Non-pigmented ciliary epithelial cell (primary cell): ENCODE measurements around the gene RNF13.
A peak's percentile ranks its signal among the peaks of the same experiment; 100 is the strongest.
"Not testable (repeated sequence)": the region's sequence is repeated elsewhere in the genome, so short reads cannot be mapped to it uniquely, and the experiment has no call there.

Experiments used
- DNase-seq: peaks from one replicate; pipeline ENCODE4 v3.0.0-alpha.2; 2010; ENCODE audit warnings: low read depth

RNF13 gene

GRCh38 chr3:149801639-149802038 lies 11.4 kb upstream of the RNF13 start:
- DNase-seq, result no peak

GRCh38 chr3:149806171-149806778 lies 6.7 kb upstream of the RNF13 start:
- DNase-seq, result no peak

GRCh38 chr3:149808209-149808829 lies 4.7 kb upstream of the RNF13 start:
- peak; percentile 61 for DNase-seq

DNA sequence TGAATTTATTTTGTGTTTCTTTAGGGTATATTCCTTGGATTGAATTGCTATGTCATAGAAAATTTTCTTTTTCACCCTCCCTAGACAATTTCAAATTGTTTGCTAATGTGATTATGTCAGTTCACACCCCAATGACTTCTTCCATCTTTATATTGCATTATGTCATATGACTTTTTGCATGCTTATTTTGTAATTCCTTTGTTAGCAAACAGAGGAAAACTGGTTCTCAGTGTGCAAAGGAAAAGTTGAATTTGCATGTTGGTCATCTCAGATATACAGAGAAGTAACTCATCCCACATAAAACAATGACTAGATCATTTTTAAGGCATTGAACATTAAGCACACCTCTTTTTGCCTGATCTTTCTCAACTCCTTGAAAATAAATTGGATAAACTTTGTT lies 3.3 kb upstream of the RNF13 start:
- DNase-seq, result no peak

DNA sequence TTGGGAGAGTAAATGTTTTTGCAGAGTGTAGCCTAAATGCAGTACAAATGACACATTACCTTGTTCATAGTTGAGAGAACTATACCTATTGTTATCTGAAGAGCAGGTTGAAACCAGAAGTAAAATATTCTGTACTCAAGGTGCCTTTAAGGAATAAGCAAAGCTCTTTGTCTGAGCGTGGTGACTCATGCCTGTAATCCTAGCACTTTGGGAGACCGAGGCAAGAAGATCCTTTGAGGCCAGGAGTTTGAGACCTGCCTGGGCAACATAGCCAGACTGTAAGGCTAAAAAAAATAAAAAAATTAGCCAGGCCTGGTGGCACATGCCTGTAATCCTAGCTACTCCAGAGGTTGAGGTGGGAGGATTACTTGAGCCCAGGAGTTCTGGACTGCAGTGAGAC lies 2.2 kb upstream of the RNF13 start:
- no peak for DNase-seq

DNA sequence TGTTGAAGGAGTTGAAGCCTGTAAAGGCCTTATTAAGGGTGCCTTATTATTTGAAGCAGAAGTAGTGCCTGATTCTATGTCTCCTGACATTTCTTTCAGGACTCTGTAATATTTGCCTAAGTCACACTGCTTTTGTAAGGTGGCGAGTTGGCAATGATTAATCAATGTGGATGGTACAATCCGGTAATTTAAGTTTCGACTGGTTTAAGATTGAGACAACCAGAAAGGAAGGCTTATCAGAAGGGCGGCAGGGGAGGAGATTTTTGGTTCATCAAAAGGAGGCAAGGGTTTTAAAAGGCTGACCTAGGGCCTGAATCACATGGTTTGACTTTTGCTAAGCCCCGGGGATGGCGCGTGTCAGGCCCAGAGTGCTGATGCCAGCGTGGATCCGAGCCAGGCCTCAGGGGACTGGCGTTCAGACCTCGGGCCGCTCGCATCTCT lies 830 bp upstream of the RNF13 start:
- no peak for DNase-seq

DNA sequence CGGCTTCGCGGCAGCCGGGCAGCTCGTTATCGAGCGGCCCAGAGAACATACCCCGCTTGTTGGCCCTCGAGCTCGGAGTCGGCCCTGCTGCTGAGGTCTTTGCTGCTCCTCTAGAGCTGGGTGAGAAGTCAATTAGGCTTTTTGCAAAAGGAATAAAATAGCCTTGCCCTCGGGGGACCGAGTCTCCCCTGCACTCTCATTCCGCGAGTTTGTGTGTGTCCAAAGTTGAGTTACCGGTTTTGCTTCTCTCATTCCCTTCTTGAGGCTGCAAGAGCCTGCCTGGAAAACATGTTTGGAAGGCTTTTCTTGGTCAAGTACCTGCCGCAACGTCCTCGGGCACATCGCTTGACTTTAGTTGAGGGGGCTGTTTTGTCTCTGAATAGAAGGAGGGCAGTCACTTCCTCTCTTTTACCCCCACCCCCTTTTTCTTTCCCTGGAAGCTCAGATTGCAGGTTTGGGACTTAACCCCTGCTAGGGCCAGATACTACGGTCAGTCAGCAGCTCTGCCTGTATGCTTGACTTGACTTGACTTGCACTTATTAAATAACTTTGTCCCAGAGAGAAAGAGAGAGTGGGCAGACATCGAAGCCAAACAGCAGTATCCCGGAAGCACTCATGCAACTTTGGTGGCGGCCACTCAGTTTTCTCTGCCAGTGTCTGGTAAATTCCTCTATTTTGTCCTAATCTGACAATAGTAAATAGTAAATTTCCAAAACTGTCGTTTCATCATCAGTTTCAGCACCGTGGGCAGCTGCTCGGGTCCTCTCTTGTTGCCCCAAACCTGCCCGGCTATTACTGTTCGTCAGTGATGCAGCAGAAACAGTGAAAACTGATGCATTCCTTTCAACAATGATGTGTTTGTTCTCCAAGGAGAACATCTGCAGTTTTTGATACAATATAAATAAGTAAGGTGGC lies 609 bp downstream of the RNF13 start:
- DNase-seq, result no peak

- no peak for DNase-seq
These were observed 2.3 kb downstream of the RNF13 start for GRCh38 chr3:149815321-149815720.

DNA sequence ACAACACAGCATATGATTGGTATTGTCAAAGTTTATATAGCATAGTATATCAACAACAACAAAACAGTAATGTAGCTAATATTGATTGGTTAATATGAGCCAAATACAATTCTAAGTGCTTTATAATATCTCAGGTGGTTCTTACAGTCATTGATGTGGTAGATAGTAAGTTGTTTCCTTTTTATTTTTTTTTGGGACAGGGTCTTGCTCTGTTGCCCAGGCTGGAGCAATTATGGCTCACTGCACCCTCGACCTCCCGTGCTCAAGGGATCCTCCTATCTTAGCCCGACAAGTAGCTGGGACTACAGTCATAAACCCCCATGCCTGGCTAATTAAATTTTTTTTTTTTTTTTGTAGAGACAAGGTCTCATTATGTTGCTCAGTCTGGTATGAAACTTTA lies 2.7 kb downstream of the RNF13 start:
- DNase-seq, result no peak

DNA sequence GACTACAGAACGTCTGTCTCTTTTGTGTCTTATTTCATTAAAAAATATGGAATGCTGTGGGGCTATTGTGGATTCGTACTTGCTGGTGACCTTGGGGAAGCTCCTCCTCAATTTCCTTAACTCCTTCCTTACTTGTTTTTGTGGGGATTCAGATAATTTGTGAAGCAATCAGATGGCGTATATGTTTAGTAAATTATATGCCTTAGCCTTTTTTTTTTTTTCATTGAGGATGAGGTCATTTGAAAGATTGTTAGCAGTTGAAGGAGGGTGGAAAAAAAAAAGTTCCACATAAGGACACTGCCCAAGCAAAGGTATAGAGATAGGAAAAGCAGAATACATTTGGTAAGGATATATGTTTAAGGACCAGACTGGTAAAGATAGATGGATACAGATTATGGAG lies 3.3 kb downstream of the RNF13 start:
- no peak for DNase-seq

GRCh38 chr3:149816986-149817385 lies 4.0 kb downstream of the RNF13 start:
- DNase-seq, result no peak

DNA sequence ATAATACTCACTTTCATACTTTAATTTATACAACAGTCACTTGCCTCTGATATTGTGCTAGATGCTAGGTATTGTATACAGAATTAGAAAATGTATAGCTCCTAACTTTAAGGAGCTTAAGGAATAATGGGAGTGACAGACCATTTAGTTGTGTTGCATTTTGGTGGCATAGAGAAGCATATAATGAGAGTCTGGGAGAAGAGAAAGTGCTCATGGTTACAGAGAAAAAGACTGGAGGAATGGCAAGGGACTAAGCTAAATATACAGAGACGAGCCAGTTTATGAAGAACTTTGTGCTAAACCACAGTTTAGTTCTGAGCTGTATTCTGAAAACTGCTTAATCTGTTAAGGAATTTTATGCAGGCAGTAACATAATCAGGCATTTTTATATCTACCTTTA lies 6.4 kb downstream of the RNF13 start:
- DNase-seq, result no peak

DNA sequence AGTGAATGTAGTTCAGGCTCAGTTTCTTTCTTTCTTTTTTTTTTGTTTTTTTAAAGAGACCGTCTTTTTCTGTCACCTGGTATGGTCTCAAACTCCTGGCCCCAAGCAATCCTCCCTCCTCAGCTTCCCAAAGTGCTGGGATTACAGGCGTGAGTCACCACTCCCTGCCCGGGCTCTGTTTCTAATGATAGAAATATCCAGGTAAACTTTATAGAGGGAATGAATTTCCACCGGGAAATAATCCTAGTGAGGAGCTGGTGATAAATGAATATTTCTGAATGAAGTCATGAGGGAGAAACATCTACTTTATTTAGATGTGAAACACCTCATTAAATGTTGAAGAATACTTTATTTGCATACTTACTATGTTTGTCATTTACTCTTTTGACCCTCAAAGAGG lies 7.2 kb downstream of the RNF13 start:
- no peak for DNase-seq

GRCh38 chr3:149826636-149827035 lies 13.6 kb downstream of the RNF13 start:
- DNase-seq, result no peak

DNA sequence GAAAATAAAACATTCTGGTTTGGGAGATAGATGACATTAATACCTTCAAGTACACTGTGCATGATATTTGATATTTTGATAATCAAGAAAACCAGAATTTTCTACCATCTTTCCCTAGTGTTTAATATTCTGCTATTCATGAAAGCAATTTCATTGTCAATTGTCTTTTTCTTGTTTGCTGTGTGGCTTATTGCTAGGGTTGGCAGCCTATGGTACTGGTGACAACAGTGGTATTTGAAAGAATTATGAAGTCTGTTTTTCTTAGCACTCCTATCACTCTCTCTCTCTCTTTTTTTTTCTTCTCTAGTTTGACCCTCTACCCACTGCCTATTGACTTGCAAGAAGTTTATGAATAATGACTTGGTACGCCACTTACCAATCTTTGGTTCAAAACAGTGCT lies 15.4 kb downstream of the RNF13 start:
- DNase-seq, result no peak

- DNase-seq, result not testable (repeated sequence)
These were observed 16.6 kb downstream of the RNF13 start for GRCh38 chr3:149829631-149830030.

GRCh38 chr3:149830902-149831301 lies 17.9 kb downstream of the RNF13 start:
- no peak for DNase-seq

- no peak for DNase-seq
These were observed 18.3 kb downstream of the RNF13 start for GRCh38 chr3:149831321-149831720.

- no peak for DNase-seq
These were observed 19.1 kb downstream of the RNF13 start for GRCh38 chr3:149832086-149832485.

DNA sequence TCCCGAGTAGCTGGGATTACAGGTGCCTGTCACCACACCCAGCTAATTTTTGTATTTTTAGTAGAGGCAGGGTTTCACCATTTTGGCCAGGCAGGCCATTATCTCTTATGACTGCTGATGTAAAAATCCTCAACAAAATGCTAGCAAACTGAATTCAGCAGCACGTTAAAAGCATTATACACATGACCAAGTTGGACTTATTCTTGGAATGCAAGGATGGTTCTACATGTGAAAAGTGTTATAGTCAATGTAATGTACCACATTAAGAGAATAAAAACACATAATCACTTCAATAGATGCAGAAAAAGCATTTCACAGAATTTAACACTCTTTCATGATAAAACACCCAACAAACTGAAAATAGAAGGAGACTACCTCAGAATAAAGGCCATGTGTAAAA lies 20.2 kb downstream of the RNF13 start:
- no peak for DNase-seq

GRCh38 chr3:149838491-149838890 lies 25.5 kb downstream of the RNF13 start:
- DNase-seq, result not testable (repeated sequence)

DNA sequence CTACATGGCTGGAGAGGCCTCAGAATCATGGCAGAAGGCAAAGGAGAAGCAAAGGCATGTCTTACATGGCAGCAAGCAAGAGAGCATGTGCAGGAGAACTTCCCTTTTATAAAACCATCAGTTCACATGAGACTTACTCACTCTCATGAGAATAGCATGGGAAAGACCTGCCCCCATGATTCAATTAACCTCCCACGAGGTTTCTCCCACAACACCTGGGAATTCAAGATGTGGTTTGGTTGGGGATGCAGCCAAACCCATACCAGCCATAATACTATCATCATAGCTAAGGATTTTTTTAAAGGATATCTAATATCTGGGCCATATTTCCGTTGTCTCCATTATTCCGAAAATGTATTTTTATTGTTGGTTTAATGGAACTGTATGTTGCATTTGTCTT lies 26.5 kb downstream of the RNF13 start:
- DNase-seq, result not testable (repeated sequence)

GRCh38 chr3:149839896-149840295 lies 26.9 kb downstream of the RNF13 start:
- DNase-seq, result no peak
